NCI-H345 (cell line): ENCODE data around the gene SCFD2.
"Not testable (repeated sequence)": the region's sequence is repeated elsewhere in the genome, so short reads cannot be mapped to it uniquely, and the experiment has no call there.

Experiments
- DNase-seq: peaks from one replicate; lab custom pipeline; 2025; lab: John Stamatoyannopoulos, UW

SCFD2 gene

GRCh38 chr4:53013873-53014775, 351.7 kb downstream of the SCFD2 start:
- no peak for DNase-seq

- no peak for DNase-seq
Measured at GRCh38 chr4:53012738-53013137, 353.1 kb downstream of the SCFD2 start.

- DNase-seq, result no peak
Measured at GRCh38 chr4:53011259-53011905, 354.5 kb downstream of the SCFD2 start.

- no peak for DNase-seq
Measured at GRCh38 chr4:53010318-53010717, 355.5 kb downstream of the SCFD2 start.

DNA sequence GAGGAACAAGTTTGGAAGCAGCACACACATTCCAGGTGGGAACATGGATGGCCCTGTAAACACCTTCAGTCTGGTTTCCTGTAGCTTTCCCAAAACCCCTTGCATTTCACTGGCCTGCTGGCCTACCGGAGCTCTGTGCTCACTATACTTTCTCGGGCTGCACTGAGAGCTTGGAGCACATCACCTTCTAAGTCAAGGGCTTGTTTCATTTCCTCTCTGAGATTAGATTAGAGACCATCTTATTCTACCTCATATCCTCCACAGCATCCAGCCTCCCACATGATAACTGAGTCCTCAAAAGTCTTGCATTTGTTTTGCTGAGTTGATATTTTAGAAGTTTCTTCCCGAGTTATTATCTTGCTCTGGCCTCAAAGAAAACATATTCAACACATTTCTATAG, 356.0 kb downstream of the SCFD2 start:
- DNase-seq, result no peak

GRCh38 chr4:53007024-53007423, 358.8 kb downstream of the SCFD2 start:
- no peak for DNase-seq

GRCh38 chr4:53005808-53006207, 360.1 kb downstream of the SCFD2 start:
- DNase-seq, result no peak

- DNase-seq, result no peak
Measured at GRCh38 chr4:53005149-53005546, 360.7 kb downstream of the SCFD2 start.

GRCh38 chr4:53004497-53005148, 361.2 kb downstream of the SCFD2 start:
- no peak for DNase-seq

DNA sequence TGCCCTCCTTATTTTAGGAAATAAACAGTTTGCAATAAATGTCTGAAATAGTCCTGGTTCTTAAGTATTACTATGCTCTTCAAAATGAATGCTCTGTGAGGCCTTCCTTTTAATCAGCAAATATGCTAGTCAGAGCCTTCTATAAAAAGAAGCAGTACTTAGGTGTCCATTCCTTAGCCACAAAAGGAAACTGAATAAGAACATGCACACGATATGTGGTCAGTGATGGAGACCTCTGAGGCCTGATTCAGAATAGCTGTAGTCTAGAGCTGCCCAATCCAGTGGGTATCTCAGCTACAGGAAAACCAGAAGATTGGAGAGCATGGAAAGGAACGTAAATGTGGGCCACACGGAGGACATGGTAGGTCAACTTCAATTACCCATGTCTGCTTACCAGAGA, 361.9 kb downstream of the SCFD2 start:
- no peak for DNase-seq

GRCh38 chr4:53000560-53000959, 365.3 kb downstream of the SCFD2 start:
- DNase-seq, result no peak

DNA sequence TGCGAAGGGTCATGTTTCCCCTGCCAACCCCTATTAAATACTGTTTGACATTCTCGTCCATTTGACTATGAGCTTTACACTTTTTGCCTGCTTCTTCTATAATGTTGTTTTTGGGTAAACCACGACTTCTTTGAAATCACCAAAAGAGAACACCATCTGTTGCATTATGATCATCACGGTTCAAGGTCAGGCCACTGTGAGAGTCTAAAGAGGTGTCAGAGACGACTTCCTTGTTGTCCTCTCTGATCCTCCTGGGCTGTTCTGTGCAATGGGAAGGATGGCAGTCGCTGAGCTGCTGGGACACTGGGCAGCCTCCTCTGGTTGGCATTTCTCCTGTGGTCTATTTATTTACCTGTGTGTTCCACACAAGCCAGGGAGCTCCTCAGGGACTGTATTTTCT, 366.2 kb downstream of the SCFD2 start:
- DNase-seq, result no peak

DNA sequence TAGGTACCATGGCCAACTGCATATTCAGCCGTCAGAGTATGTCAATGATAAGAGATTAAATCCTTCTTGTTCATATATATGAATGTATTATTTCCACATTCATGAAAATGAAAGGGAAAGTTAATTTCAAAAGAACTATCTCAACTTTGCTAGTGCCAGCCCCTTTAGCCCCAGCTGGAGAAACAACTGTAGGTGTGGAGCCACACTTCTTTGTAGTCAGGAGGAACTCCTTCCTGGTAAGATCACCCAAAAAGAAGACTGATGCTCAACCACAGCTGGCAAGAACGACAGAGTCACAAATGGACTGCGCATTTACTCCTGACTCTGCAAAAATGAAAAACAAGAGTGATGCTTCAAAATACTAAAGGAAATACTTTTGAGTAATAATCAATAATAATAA, 367.4 kb downstream of the SCFD2 start:
- DNase-seq, result no peak

GRCh38 chr4:52997132-52997416, 368.8 kb downstream of the SCFD2 start:
- DNase-seq, result no peak

DNA sequence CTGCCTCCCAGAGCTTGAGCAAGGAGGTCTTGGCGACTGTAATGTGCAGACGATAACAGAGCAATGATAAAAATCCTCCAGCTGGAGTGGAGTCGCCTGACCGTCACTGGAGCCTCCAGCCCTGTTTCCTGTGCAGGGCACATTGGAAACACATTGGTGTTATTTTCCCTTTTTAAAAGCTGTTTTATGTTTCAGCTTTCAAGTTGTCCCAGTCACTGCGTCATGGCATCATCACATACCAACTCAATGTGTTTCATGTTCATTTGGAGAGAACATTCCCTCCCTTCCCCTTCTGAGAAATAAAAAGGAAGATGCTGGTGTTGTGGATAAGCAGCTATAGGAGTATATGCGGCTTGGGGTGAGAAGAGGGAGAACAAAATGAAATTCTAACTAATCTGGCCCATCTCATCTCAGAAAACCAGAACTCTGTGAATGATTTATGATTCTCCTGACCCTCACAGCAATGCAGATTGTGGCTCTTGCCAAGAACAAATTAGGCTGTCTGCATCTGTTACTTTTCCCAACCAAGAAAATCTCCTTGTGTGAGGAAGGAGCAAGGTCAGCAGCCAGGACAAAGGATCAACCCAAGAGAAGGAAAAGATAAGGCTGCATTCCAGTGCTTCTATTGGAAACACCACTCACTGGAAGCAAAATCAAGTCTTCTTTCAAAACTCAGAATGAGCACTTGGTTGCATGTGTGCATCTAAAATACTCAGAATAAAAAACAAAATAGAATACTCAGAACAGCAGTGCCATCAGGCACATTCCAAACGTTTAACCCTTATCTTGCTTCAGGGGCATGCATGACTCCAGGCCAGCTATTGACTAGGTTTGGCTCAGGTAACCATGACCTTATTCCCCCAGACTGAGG, 369.4 kb downstream of the SCFD2 start:
- no peak for DNase-seq

DNA sequence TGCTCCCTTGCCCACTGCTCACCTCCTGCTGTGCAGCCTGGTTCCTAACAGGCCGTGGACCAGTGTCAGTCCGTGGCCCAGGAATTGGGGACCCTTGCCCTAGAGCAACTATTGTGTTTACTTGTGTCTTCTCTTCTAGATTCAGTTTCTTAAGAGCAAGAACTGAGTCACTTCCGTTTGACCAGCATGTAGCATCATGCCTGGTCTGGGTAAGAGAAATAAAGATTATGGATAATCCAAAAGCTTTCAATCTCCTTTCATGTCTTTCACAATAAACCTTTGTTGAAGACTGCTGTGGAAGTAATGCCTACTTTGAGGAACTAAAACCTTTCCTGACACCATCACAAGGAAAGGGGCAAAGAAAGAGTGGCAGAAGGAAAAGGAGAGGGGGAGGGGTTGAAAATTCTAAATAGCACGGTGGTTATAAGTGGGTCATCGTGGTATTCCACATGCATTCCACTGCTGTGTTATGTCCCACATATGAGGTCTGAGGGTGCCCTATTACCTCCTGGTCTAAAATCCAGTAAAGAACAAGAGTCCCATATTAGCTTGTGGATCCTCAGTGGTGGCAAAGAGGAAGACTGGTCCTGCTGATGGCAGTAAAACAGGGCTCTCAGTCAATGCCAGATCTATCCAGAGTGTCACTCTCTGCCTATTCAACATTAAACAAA, 370.4 kb downstream of the SCFD2 start:
- DNase-seq, result no peak

- no peak for DNase-seq
Measured at GRCh38 chr4:52994567-52994966, 371.3 kb downstream of the SCFD2 start.

GRCh38 chr4:52993771-52994170, 372.1 kb downstream of the SCFD2 start:
- DNase-seq, result no peak

DNA sequence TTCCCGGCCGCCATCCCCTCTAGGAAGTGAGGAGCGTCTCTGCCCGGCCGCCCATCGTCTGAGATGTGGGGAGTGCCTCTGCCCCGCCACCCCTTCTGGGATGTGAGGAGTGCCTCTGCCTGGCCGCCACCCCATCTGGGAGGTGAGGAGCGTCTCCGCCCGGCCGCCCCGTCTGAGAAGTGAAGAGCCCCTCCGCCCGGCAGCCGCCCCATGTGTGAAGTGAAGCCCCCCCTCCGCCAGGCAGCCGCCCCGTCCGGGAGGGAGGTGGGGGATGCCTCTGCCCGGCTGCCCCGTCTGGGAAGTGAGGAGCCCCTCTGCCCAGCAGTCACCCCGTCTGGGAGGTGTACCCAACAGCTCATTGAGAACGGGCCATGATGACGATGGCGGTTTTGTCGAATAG, 373.3 kb downstream of the SCFD2 start:
- not testable (repeated sequence) for DNase-seq

GRCh38 chr4:52991472-52991871, 374.4 kb downstream of the SCFD2 start:
- no peak for DNase-seq

GRCh38 chr4:52990706-52991105, 375.2 kb downstream of the SCFD2 start:
- no peak for DNase-seq

- no peak for DNase-seq
Measured at GRCh38 chr4:52989865-52990264, 376.0 kb downstream of the SCFD2 start.
